Left hindlimb (tissue), 1 donor: Measurements from ENCODE around the gene MTRF1L.
"Not testable (repeated sequence)": the region's sequence is repeated elsewhere in the genome, so short reads cannot be mapped to it uniquely, and the experiment has no call there.

Experiments
- DNase-seq: peaks from one replicate; pipeline ENCODE4 v3.0.0-alpha.2; 2018

The MTRF1L gene

DNA sequence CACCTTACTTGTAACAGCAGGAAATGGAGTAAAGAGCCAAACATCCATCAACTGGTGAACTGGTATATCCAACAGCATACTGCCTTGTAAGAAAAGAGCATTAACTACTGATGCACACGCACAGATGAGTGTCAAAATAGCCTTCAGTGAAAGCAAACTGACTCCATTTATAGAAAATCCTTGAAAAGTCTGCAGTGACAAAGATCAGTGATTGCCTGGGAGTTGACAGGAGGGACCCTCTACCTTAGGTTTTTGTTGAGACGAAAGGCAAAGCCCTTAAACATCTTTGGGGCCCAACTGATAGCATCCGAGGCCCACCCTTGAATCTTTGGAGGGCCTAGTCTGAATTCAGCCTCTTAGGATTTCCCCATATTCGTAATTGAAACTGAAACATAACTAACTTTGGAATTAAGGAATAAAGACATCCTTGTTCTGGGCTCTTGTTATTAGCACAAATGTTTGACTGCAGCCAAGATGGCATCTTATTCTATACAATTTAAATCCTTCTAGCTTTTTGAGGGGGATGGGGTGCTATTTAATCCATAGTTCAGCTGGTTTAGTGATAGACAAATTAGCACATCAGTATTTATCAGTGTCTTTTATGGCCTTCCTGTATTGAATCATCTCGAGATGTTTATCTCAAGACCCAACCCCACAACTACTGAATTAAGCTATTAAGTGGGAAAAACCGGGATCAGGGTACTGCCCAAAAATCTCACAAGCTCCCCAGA, 32.7 kb downstream of the MTRF1L start:
- no peak for DNase-seq

DNA sequence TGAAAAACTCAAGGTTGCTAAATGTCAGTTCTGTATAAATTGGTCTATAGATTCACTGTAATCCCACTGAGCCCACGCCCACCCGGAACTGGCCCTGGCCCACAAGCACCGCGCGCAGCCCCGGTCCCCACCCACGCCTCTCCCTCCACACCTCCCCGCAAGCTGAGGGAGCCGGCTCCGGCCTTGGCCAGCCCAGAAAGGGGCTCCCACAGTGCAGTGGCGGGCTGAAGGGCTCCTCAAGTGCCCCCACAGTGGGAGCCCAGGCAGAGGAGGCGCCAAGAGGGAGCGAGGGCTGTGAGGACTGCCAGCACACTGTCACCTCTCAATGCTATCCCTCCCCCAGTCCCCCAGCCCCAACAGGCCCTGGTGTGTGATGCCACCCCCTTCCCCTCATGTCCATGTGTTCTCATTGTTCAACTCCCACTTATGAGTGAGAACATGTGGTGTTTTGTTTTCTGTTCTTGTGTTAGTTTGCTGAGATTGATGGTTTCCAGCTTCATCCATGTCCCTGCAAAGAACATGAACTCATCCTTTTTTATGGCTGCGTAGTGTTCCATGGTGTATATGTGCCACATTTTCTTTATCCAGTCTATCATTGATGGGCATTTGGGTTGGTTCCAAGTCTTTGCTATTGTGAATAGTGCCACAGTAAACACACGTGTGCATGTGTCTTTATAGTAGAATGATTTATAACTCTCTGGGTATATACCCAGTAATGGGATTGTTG, 36.2 kb downstream of the MTRF1L start:
- not testable (repeated sequence) for DNase-seq

DNA sequence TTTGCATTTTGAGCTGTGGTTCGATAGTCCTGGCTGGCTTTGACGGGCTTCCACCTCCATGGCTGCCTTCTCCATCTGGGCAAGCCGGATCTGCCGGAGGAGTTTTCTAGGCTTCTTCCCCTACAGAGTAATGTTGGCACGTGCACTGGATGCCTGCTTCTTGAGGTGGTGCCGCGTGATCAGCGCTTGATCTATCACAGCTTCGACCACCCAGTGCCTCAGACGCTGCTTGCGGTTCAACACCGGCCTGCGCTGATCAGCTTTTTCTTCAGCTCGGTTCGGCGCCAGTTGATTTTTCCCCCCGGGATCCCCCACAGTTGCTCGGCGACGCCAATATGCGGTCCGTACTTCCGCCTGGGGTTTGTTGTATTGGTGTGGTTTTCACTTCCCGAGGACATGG, 43.2 kb downstream of the MTRF1L start:
- no peak for DNase-seq

DNA sequence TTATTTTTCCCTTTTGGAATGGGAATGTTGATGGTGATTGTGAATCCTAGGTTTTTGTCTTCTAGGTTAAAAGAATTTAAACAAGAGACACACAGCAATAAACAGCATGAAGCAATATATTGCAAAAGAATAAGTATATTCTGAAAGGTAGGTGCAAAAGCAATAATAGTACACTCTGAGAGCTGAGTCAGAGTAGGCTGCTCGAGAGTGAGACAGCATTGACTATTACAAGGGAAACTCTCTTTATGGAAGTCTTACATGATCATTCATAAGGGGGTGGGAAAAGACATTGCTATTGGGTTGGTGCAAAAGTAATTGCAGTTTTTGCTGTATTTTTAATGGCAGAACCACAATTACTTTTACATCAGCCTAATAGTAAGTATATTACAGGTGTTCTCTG, 44.7 kb downstream of the MTRF1L start:
- no peak for DNase-seq

DNA sequence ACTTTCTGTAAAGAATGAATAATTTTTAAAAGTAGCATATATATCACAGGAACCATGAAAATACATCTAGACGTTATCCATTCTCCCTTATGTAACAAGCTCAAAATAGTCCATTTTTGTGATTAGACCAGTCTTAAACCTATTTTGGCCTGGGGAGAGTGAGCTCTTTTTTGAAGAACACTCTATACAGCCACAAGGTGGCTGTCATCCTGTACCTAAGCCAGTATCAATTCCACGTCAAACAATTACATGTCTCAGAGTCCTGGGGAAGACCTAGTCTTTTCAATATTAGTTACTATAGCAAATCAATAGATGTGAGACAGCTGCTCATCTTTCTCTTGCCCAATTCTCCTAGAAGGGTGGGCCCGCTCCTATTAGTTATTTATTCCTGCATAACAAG, 48.1 kb downstream of the MTRF1L start:
- no peak for DNase-seq

DNA sequence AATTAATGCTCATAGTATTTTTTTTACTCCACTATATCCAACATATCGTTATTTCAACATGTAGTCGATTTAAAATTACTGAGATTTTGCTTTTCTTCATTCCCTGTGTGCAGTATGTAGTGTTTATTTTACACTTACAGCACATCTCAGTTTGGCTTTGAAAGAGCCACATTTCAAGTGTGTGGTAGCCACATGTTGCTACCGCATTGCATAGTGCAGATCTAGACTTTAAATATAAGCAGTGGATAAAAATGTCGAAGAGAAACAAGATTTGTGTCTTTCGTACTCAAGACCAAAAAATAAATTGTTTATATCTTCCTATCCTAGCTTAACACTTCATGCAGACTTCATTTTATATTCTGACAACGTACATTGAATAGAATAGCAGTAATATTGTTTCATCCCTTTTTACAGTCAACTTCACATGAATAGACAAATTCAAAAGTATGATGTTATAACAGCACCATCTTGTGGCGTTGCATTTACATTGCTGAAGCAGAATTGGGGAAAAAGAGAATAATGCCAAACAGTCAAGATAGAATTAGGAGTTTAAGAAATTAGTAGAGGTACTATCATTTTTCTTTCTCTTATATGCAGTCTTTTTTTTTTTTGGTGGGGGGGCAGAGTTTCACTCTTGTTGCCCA, 49.5 kb downstream of the MTRF1L start:
- no peak for DNase-seq

DNA sequence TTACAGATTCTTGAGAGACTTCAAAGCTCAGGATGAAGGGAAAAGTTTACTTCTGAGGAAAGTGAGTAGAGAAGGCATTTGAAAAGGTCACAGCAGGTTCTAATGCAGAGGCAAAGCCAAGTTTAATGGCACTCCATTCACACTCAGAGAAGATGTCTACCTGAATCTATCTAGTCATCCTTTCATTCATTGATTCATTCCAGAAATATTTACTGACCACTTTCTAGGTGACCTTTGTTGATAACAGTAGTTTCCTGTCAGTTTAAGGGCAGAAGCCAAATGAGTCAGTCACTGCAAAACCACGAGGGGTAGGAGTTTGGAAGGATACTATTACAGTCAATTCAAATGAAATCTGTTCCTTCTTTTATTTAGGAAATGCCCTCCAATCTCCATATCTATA, 50.5 kb downstream of the MTRF1L start:
- no peak for DNase-seq

DNA sequence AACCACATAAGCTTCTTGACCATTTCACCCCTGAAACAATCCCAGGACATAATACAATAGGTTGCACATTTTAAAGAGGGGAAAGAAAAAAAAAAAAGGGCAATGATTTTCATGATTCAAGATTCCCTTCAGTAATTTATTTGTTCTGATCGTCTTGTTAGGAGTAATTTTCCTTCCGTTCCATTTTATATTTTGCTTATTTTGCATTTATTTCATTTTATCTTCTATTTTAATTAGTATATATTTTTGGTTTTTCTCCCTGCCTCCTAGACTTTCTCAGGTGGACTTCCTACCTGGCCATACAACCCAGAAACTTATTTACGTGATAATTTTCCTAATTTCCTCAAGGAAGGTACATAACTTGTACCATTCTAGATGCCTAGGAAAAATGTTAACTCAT, 52.3 kb downstream of the MTRF1L start:
- DNase-seq = no peak

DNA sequence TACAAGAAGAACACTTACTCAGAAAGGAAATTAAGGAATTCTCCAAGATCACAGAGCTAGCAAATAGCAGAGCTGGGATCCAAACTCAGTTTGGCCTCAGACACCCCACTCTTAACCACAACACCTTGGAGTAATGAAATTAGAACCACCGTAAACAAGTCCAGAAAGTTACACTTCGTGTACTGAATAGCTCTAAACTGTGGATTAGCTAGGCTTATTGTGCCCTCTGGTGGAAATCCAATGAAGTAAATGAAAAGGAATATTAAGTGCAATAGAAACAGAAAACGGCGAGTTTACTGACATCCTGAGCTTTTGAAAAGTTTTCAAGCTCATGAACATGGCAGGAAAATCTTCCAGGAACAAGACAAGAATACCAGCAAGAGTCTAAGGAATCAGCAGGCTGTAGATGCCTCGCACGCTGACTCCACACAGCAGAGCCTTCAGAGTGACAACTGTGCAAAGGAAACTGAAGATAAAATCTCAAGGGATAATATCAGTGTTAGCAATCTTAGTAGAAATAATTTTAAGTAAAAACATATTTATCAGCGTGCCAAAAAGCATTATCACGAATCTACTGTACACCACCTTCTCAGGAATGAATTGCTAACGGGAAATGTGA, 54.2 kb downstream of the MTRF1L start:
- no peak for DNase-seq

DNA sequence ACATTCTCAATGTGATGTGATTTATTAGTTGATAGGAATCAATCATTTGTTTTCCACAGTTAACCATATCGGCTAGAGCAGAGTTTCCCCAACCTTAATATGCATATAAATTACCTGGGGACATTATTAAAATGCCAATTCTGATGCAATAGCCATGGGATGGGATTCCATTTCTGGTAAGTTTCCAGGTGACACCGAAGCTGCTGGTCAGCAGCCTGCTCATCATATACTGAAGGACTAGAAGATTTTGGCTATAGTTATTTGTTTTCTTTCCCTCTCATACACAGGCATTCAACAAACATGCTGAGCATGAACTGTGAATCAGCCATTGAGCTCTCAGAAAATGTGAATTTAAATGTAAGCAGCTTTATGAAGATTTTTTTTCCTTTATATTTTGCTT, 55.5 kb downstream of the MTRF1L start:
- DNase-seq = no peak

DNA sequence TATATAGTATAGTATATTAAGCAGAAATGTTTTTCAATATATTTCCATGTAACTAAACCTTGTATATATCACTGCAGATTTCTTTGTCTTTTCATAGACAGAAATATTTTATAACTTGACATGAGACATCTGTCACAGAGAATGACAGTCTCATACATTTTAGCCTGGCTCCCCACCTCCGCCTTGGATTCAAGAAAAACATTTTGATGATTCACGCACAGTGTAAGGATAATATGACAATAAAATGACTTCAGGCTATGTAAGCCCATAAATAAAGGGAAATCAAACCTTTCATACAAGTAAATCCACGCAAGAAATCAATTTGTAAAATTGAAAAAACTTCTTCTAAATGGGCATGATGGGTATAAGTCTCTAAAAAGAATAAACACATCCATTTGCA, 56.0 kb downstream of the MTRF1L start:
- DNase-seq = no peak

DNA sequence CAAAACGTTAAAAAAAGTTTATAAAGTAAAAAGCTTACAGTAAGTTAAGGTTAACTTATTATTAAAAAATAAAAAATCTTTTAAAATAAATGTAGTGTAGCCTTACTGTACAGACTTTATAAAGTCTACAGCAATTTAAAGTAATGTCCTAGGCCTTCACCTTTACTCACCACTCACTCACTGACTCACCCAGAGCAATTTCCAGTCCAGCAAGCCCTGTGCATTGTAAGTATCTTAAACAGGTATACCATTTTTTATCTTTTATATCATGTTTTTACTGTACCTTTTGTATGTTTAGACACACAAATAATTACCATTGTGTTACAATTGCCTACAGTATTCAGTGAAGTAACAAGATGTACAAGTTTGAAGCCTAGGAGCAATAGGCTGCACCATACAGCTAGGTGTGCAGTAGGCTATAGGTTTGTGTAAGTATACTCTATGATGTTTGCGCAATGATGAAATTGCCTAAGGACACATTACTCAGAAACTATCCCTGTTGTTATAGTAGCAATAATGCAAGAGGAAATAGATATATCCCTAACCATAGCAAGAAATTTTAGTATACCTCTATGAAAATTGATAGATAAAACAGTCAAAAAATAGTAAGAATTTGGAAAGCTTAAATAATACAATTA, 59.1 kb downstream of the MTRF1L start:
- DNase-seq = no peak

DNA sequence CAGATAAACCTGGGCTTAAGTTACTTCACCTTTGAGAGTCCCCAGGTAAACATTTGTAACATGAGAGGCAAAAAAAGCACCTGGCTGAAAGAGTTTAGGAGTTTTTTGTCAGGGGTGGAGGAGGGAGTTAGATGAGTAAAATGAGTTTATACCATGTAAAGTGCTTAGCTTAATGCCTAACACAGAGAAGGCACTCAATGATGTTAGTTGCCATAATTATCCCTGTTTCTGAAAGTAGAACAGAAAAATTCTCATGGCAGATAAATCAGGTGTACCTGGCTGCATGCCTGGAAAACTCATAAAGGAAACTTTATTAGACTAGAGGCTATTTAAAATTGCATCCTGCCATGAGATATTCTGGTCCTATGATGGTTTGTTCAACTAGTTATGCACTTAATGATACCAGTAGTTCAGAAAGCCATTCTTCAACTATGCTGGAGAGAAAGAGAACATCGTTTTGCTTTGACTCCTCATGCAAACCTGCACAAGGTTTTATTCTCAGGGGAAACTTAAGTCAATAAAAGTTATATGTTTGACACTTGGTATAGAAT, 60.1 kb downstream of the MTRF1L start:
- DNase-seq = no peak

DNA sequence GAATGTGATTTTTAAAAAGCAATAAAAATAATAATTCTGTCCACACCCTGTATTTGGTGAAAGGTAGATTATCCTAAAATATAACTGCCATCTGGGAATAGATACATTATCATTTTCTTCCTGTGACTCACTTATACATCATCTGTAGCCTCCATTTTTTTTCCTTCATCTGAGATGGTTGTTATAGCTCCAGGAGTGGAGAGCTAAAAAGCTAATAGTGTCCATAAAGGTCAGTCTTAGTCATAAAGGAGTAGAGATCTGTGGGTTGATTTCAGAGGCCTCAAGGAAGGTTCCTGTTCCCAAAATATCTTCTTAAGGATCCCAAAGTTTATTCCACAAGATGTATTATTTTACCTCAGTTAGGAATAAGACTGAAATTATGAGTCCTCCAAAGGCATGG, 60.8 kb downstream of the MTRF1L start:
- DNase-seq = no peak
